Cardiac fibroblast (primary cell): Measurements from ENCODE around the gene PRR33.

ENCODE experiments used
- DNase-seq, 2 donors: peaks; one replicate each; pipeline versions ENCODE4 v3.0.0 to v3.0.0-alpha.2; 2010; ENCODE audit warnings: low read depth in 2 of 2
- H3K4me3 ChIP-seq, 2 donors: replicated peaks in 1 of 2; 1 replicate in 1 of 2; 2 replicates in 1 of 2; pipeline ENCODE4 v1.5.1; 2011; ENCODE audit warnings: low read depth in 2 of 2, low read length in 2 of 2, mild to moderate bottlenecking in 2 of 2, moderate library complexity in 1 of 2
- TF ChIP-seq, protein P1 (sequence below): IDR thresholded peaks from one replicate; pipeline ENCODE4 v1.5.1; 2011; ENCODE audit warnings: low read depth, mild to moderate bottlenecking, low read length, inconsistent platforms

The PRR33 gene

DNA sequence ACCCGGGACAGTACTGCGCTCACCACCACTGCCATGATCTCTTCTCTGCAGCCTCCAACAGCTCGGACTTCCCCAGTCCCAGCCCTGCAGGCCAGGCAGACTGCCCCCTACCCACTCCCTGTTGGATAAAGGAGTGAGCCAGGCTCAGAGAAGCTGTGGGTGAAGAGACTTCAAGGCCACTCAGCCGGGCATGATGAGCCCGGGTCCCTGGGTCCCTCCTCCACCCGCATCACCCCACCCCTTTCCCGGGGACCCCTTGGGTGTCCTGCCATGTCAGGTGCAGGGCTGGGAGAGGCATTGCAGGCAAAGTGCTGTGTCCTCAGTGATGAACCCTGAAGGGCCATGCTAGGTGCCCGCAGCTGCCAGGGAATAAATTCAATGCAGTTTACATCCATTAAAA, 24.3 kb downstream of the PRR33 start:
- TF ChIP-seq, protein P1, sequence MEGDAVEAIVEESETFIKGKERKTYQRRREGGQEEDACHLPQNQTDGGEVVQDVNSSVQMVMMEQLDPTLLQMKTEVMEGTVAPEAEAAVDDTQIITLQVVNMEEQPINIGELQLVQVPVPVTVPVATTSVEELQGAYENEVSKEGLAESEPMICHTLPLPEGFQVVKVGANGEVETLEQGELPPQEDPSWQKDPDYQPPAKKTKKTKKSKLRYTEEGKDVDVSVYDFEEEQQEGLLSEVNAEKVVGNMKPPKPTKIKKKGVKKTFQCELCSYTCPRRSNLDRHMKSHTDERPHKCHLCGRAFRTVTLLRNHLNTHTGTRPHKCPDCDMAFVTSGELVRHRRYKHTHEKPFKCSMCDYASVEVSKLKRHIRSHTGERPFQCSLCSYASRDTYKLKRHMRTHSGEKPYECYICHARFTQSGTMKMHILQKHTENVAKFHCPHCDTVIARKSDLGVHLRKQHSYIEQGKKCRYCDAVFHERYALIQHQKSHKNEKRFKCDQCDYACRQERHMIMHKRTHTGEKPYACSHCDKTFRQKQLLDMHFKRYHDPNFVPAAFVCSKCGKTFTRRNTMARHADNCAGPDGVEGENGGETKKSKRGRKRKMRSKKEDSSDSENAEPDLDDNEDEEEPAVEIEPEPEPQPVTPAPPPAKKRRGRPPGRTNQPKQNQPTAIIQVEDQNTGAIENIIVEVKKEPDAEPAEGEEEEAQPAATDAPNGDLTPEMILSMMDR: no peak
- no peak for DNase-seq
- no peak overlapping the region for H3K4me3 ChIP-seq

DNA sequence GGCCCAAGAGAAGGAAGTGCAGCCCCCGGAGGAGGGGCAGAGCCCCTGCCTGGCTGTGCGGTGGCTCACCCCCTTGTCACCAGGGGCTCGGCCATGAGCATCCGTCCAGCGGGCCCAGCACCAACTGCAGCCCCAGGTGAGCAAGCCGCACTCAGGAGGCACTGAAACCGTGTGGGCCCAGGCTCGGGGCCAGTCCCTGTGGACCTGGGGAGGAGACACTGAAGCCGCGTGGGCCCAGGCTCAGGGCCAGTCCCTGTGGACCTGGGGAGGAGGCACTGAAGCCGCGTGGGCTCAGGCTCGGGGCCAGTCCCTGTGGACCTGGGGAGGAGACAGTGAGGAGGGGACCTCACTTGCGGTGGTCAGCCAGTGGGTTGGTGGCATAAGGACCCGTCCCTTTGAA, 24.9 kb downstream of the PRR33 start:
- TF ChIP-seq, protein P1: no peak
- no peak overlapping the region for H3K4me3 ChIP-seq
- no peak for DNase-seq

DNA sequence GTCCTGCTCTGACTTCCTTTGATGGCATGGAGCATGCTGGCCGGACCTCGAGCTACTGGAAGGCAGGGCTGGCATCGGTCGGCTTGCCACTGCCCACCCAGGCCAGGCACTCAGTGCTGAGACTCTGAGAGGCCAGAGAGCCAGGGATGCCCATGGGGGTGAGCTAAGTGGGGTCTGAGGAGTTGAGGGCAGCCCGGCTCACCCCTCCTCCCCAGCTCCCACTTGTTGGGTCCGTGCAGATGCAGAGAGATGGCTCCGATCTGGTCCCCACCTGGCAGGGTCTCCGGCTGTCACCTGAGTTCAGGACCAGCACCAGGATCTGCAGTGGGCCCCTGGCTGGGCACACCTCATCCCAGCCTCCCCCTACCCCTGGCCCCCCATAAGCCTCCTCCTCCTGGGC, 25.5 kb downstream of the PRR33 start:
- no peak for DNase-seq
- H3K4me3 ChIP-seq: no peak overlapping the region
- TF ChIP-seq, protein P1: no peak

DNA sequence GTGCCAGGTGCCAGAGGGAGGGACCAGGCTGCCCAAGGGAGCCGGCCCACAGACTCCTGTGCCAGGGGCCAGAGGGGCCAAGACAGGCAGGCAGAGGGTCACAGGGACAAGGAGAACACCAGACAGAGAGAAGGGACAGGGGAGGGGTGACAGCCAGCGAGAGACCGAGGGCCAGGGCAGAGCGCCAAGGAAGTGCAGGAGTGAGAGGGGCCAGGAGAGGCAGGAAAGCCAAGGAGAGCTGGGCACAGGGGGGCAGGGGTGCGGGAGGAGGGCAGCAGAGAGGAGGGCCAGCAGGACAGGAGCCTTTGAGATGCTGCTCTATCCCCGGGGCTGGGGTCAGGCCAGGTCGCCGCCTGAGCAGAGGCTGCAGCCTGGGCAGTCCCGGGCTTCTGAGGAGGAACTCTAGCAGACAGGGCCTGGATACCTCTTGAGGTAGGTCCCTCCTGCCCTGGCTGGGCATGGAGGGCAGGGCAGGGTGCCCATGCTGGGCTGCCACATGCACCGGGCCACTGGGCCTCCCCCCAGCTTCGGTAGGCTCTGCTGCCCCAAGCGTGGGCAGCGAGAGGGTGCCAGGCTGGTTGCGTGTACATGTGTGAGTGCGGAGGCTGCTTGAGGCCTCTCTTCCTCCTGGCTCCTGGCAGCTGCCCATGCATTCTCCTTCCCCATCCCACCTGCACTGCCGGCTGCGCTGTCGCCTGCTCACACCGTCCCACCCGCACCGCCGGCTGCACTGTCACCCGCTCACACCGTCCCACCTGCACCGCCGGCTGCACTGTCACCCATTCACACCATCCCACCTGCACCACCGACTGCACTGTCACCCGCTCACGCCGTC, 26.6 kb downstream of the PRR33 start:
- peak overlapping the region in 1 of 2 donors; percentile 23 for H3K4me3 ChIP-seq
- DNase-seq: no peak
- TF ChIP-seq, protein P1: no peak

DNA sequence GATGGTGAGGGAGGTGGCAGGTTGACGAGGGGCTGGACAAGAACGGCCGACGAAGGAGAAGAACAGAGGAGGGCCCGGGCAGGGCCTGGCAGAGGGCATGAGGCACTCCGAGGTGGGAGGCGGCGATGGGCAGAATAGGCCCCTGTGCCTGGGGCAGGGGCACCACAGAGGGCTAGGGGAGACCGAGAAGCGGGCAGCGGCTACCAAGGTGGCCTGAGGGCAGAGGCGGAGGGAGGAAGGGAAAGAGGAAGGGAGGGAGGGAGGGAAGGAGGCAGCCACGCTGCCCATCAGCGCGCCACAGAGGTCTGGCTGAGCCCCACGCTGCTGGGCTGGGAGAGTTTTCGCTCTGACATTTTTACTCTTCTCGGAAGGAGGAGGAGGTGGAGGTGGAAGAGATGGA, 27.5 kb downstream of the PRR33 start:
- TF ChIP-seq, protein P1: no peak
- peak overlapping the region in 1 of 2 donors; percentile 23 for H3K4me3 ChIP-seq
- DNase-seq: peak in 1 of 2 donors; percentile 34

DNA sequence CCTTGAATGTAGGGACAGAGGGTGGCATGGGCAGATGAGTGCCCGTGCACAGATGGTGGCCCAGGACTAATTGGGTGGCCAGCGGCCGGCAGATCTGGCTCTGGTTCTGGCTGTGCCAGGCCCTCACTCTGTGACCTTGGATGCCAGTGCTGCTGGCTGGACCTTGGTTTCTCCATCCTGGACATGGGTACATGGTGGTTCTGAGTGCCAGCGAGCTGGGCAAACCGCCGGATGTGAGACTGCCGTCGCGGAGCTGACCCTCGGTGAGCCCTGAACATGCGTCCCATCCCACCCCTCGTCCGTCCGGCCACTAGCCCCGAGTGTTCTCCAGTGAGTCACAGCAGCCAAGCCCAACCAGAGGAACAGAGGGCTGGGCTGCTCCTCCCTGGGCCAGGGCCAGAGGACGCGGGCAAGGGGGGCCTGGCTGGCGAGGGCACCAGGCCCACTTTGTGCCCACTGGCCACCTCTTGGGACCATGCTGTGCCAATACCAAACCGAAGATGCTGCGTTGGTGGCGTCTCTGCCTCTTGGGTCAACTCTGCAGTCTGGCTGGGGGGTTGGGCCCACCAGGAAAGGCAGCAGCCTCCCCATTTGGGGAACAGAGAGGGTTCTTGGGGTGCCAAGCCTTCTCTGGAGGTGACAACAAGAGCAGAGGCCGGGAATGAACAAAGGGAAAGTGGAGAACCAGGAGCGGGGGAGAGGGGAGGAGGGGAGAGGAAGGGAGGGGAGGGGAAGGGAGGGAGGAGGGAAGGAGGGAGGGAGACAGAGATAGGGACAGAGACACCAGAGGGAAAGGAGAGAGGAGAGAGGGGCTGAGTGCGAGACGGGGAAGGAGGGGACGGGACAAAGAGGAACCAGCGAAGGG, 28.1 kb downstream of the PRR33 start:
- H3K4me3 ChIP-seq: peak overlapping the region in 1 of 2 donors; percentile 23
- peak; percentile 89 to 91 for DNase-seq
- TF ChIP-seq, protein P1: no peak
